GM23338 (cell line): ENCODE results near the gene STAB2. TPM values are rescaled to one million over a fixed set of nuclear protein-coding genes. Genes with fewer than 3 reads are reported as not detected.

ENCODE experiments used
- CTCF ChIP-seq, 2 experiments: fragments of 200-600 bp in 1 of 2; sonication (generic) in 1 of 2; conservative IDR thresholded peaks; 2 replicates each; pipeline versions ENCODE4 v1.5.1 to v1.6.1; 2016 to 2017; ENCODE audit warnings: antibody characterized with exemption in 2 of 2, low read depth in 2 of 2, mild to moderate bottlenecking in 2 of 2, moderate library complexity in 1 of 2
- EZH2 ChIP-seq: fragments of 200-600 bp; sonication (generic); IDR thresholded peaks from one replicate; pipeline ENCODE4 v1.8.0; 2017; ENCODE audit warnings: antibody characterized with exemption, mild to moderate bottlenecking, low read depth; ENCODE audit not compliant: unreplicated experiment
- EZH2phosphoT487 ChIP-seq: fragments of 200-600 bp; sonication (generic); IDR thresholded peaks from one replicate; pipeline ENCODE4 v1.8.1; 2018; ENCODE audit warnings: antibody characterized with exemption; ENCODE audit not compliant: unreplicated experiment
- NANOG ChIP-seq: IDR thresholded peaks from 2 replicates; pipeline ENCODE4 v1.6.1; 2016; ENCODE audit warnings: antibody characterized with exemption, borderline replicate concordance
- POLR2AphosphoS5 ChIP-seq: IDR thresholded peaks from 2 replicates; pipeline ENCODE4 v1.6.1; 2016; ENCODE audit warnings: antibody characterized with exemption, low read depth
- REST ChIP-seq: IDR thresholded peaks from one replicate; pipeline ENCODE4 v1.6.1; 2018; ENCODE audit warnings: antibody characterized with exemption; ENCODE audit not compliant: unreplicated experiment
- STAT1 ChIP-seq: IDR thresholded peaks from one replicate; pipeline ENCODE4 v1.6.1; 2016; ENCODE audit warnings: antibody characterized with exemption; ENCODE audit not compliant: unreplicated experiment
- ZNF114 ChIP-seq: fragments of 250-450 bp; sonication (Bioruptor Pico); IDR thresholded peaks from 2 replicates; pipeline ENCODE4 v1.5.0; 2020; ENCODE audit warnings: mild to moderate bottlenecking, moderate library complexity
- ZNF462 ChIP-seq: fragments of 250-450 bp; sonication (Bioruptor Pico); IDR thresholded peaks from 2 replicates; pipeline ENCODE4 v1.5.0; 2020; ENCODE audit warnings: mild to moderate bottlenecking, moderate library complexity
- polyA plus RNA-seq: library from polyadenylated mRNA; unstranded; fragments of >200 nt; fragmentation: Nextera tagmentation; extraction: Ambion mirVana; gene quantifications from 2 replicates; pipeline ENCODE4 v1.2.1, GENCODE V29; 2016
- total RNA-seq: library from RNA; depleted of rRNA; stranded (reverse); fragments of >200 nt; shearing (Covaris generic); gene quantifications from 2 replicates; pipeline ENCODE4 v1.2.3, GENCODE V29; 2014

The STAB2 gene
- total and polyA plus RNA-seq, 2 experiments from 2014 or later: 0.14 TPM; not detected in 1

- no peak for TF ChIP-seq ZNF462 (CRISPR knock-in tag)
- no peak for TF ChIP-seq REST
- no peak for TF ChIP-seq NANOG
- no peak for TF ChIP-seq EZH2
- no peak for TF ChIP-seq CTCF (conservative IDR thresholded peaks at IDR 0.05; ENCODE audit: low read depth in 2 of 2)
- TF ChIP-seq ZNF114 (CRISPR knock-in tag): no peak
- no peak for TF ChIP-seq STAT1
- no peak for TF ChIP-seq POLR2AphosphoS5
- TF ChIP-seq EZH2phosphoT487: no peak
These were observed 2.4 kb downstream of the STAB2 start (continued) for GRCh38 chr12:103589517-103589916.
